Measurements from ENCODE around the gene IFT172. TPM values are rescaled to one million over a fixed set of nuclear protein-coding genes. Genes with fewer than 3 reads are reported as not detected.

The IFT172 gene
- total RNA-seq, 1 experiment from 2014 or later: 13.7 TPM

DNA sequence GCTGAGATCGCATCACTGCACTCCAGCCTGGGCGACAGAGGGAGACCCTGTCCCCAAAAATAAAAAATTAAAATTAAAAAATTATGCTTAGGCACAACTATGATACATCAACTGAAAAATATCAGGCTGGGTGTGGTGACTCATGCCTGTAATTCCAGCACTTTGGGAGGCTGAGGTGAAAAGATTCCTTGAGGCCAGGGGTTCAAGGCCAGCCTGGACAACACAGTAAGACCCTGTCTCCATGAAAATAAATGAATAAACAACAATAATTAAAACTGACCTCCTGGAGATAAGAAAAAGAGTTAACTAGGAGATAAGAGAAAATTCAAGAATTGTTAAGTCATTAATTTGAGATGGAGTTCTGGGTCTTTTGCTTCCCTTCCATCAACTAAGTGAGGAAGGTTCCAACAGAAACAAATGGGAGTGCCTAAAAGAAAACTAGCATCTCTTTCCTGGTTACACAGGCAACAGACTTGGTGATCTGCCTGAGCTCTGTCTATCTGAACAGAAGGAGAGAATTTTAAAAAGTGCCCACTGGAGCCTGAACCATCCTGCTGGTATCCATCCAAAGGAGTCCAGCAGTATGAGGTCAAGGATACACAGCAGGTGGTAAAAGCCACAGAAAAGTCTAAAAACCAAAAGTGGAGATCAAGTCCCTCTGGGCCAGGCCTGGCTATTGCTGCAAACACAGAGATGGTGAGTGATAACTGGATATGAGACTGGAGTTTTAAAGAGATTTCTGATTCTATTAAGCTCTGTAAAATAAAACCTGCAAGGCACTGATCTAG, 89.0 kb downstream of the IFT172 start:
- Histone ChIP-seq H3K4me1 (ENCODE audit: control insufficient read depth in 1 of 2, insufficient read depth in 2 of 2, low read length in 2 of 2) (peaks cover 6 to 11% of the 10 kb centered on the region in 2 experiments), H3K4me2 (ENCODE audit: low read length) (no peak overlapping the region), H3K4me3 (replicated peaks in 1 of 2; ENCODE audit: low read depth in 1 of 2, low read length in 2 of 2) (no peak overlapping the region), H3K36me3 (ENCODE audit: control insufficient read depth in 1 of 2, insufficient read depth in 2 of 2, low read length in 2 of 2) (peaks cover 5% of the 10 kb centered on the region in 2 experiments), H3K9me3 (ENCODE audit: control insufficient read depth in 1 of 2, insufficient read depth in 1 of 2, low read depth in 1 of 2, low read length in 2 of 2) (no peaks in the 10 kb centered on the region), H3K27ac (ENCODE audit: low read depth, low read length) (no peak overlapping the region), H3K27me3 (ENCODE audit: insufficient read depth, low read length) (no peaks in the 10 kb centered on the region), H3K79me2 (ENCODE audit: insufficient read depth, low read length) (peaks cover 100% of the 10 kb centered on the region), H4K20me1 (ENCODE audit: insufficient read depth) (peaks cover 36% of the 10 kb centered on the region; the same call in 1 of the 2 replicates), H3K9me2 (ENCODE audit: insufficient read depth) (no peaks in the 10 kb centered on the region), H3K9ac (ENCODE audit: low read length) (no peak overlapping the region), H2AFZ (ENCODE audit: low read depth, low read length, poor library complexity, severe bottlenecking) (no peak overlapping the region)
- DNase-seq (ENCODE audit: low read depth, low spot score): no peak
- TF ChIP-seq ATF3 (IDR thresholded peaks at IDR 0.05) (no peak), FOSL1 (IDR thresholded peaks at IDR 0.05; ENCODE audit: low read depth) (no peak), EZH2phosphoT487 (IDR thresholded peaks at IDR 0.05; ENCODE audit: borderline replicate concordance) (no peak), SIN3A (IDR thresholded peaks at IDR 0.05; ENCODE audit: low read depth) (no peak), POLR2AphosphoS5 (IDR thresholded peaks at IDR 0.05; ENCODE audit: low read depth, low read length) (no peak)
- ChIA-PET CTCF (no interaction called here), POLR2A (no interaction called here), RAD21 (ENCODE audit: low non-redundant PET in 1 of 2, low total read pairs in 2 of 2, uncharacterized antibody in 2 of 2, unreplicated experiment in 2 of 2) (no interaction called here)
- intact Hi-C loops (cut with micrococcal nuclease): no loop called here
- no TSS peak for BruUV-seq (replicated peaks)
- ATAC-seq: no peak

- no TSS peak for BruUV-seq (replicated peaks)
- Histone ChIP-seq H3K4me1 (ENCODE audit: control insufficient read depth in 1 of 2, insufficient read depth in 2 of 2, low read length in 2 of 2) (peaks cover 9 to 12% of the 10 kb centered on the region in 2 experiments), H3K27ac (ENCODE audit: low read depth, low read length) (no peak overlapping the region), H3K9ac (ENCODE audit: low read length) (no peak overlapping the region), H3K36me3 (ENCODE audit: control insufficient read depth in 1 of 2, insufficient read depth in 2 of 2, low read length in 2 of 2) (peaks cover 5 to 8% of the 10 kb centered on the region in 2 experiments), H3K9me3 (ENCODE audit: control insufficient read depth in 1 of 2, insufficient read depth in 1 of 2, low read depth in 1 of 2, low read length in 2 of 2) (no peaks in the 10 kb centered on the region), H3K27me3 (ENCODE audit: insufficient read depth, low read length) (no peaks in the 10 kb centered on the region), H4K20me1 (ENCODE audit: insufficient read depth) (peaks cover 36% of the 10 kb centered on the region; the same call in 1 of the 2 replicates), H3K79me2 (ENCODE audit: insufficient read depth, low read length) (peaks cover 100% of the 10 kb centered on the region), H3K9me2 (ENCODE audit: insufficient read depth) (no peaks in the 10 kb centered on the region), H3K4me3 (replicated peaks in 1 of 2; ENCODE audit: low read depth in 1 of 2, low read length in 2 of 2) (no peak overlapping the region), H3K4me2 (ENCODE audit: low read length) (no peak overlapping the region), H2AFZ (ENCODE audit: low read depth, low read length, poor library complexity, severe bottlenecking) (no peak overlapping the region)
- DNase-seq (ENCODE audit: low read depth, low spot score) (no peak), ATAC-seq (no peak)
- ChIA-PET POLR2A (no interaction called here), CTCF (no interaction called here), RAD21 (ENCODE audit: low non-redundant PET in 1 of 2, low total read pairs in 2 of 2, uncharacterized antibody in 2 of 2, unreplicated experiment in 2 of 2) (no interaction called here)
- TF ChIP-seq TCF7L2 (IDR thresholded peaks at IDR 0.05; ENCODE audit: borderline replicate concordance, extremely low read depth, insufficient read depth, insufficient read length) (no peak), POLR2AphosphoS5 (IDR thresholded peaks at IDR 0.05; ENCODE audit: low read depth, low read length) (no peak), YY1 (IDR thresholded peaks at IDR 0.05; ENCODE audit: extremely low read depth, insufficient replicate concordance, low read depth, low read length) (no peak), CEBPB (IDR thresholded peaks at IDR 0.05; ENCODE audit: low read depth) (no peak), RAD21 (IDR thresholded peaks at IDR 0.05; ENCODE audit: low read depth) (no peak)
- intact Hi-C loops (cut with micrococcal nuclease): no loop called here
Measured at GRCh38 chr2:27398962-27399361, 90.6 kb downstream of the IFT172 start.

Other genes starting within 250 kb of the IFT172 start
- gene SLC30A3, start 226.7 kb downstream of the IFT172 start, total RNA-seq (2021; ENCODE audit: unreplicated experiment): 20.5 TPM
- 2.5 TPM for gene DNAJC5G, start 214.3 kb downstream of the IFT172 start, total RNA-seq (2021; ENCODE audit: unreplicated experiment)
- 2.0 TPM for gene TRIM54, start 207.3 kb downstream of the IFT172 start, total RNA-seq (2021; ENCODE audit: unreplicated experiment)
- 8.0 TPM for gene UCN, start 181.3 kb downstream of the IFT172 start, total RNA-seq (2021; ENCODE audit: unreplicated experiment)
- gene MPV17, start 166.6 kb downstream of the IFT172 start, total RNA-seq (2021; ENCODE audit: unreplicated experiment): 55.4 TPM
- 88.2 TPM for gene GTF3C2, start 133.0 kb downstream of the IFT172 start, total RNA-seq (2021; ENCODE audit: unreplicated experiment)
- gene EIF2B4, start 119.4 kb downstream of the IFT172 start, total RNA-seq (2021; ENCODE audit: unreplicated experiment): 43.8 TPM
- 90.5 TPM for gene SNX17, start 119.1 kb downstream of the IFT172 start, total RNA-seq (2021; ENCODE audit: unreplicated experiment)
- gene ZNF513, start 109.0 kb downstream of the IFT172 start, total RNA-seq (2021; ENCODE audit: unreplicated experiment): 12.8 TPM
- 140 TPM for gene PPM1G, start 80.2 kb downstream of the IFT172 start, total RNA-seq (2021; ENCODE audit: unreplicated experiment)
- gene NRBP1, start 61.1 kb downstream of the IFT172 start, total RNA-seq (2021; ENCODE audit: unreplicated experiment): 79.1 TPM
- 65.7 TPM for gene KRTCAP3, start 47.4 kb downstream of the IFT172 start, total RNA-seq (2021; ENCODE audit: unreplicated experiment)
- gene FNDC4, start 5.5 kb upstream of the IFT172 start, total RNA-seq (2021; ENCODE audit: unreplicated experiment): 3.3 TPM
- not detected for gene GCKR, start 7.1 kb upstream of the IFT172 start, total RNA-seq (2021; ENCODE audit: unreplicated experiment)
- 33.0 TPM for gene ZNF512, start 93.3 kb upstream of the IFT172 start, total RNA-seq (2021; ENCODE audit: unreplicated experiment)
- 2.1 TPM for gene CCDC121, start 139.3 kb upstream of the IFT172 start, total RNA-seq (2021; ENCODE audit: unreplicated experiment)
- gene GPN1, start 139.3 kb upstream of the IFT172 start, total RNA-seq (2021; ENCODE audit: unreplicated experiment): 34.3 TPM
- gene SUPT7L, start 173.9 kb upstream of the IFT172 start, total RNA-seq (2021; ENCODE audit: unreplicated experiment): 25.2 TPM
- 19.8 TPM for gene SLC4A1AP, start 174.1 kb upstream of the IFT172 start, total RNA-seq (2021; ENCODE audit: unreplicated experiment)

Measured in HCT116 (cell line).